Endothelial cell of umbilical vein (primary cell): ENCODE measurements around the gene BTAF1. TPM values are rescaled to one million over a fixed set of nuclear protein-coding genes. Genes with fewer than 3 reads are reported as not detected.

ENCODE experiments used
- BruUV-seq: library from RNA; stranded (reverse); fragments of 400-500 nt; replicated peaks from 2 replicates; lab custom pipeline; 2021; lab: Mats Ljungman, UMichigan
- CTCF ChIA-PET: fragments of 300-600, 350-600 bp; sonication (Branson Sonifier 250); formaldehyde crosslinking; loops from one replicate; lab custom pipeline; 2021; ENCODE audit warnings: antibody characterized with exemption, inconsistent platforms; lab: Charles Lee
- POLR2A ChIA-PET: fragments of 300-600, 350-600 bp; sonication (Branson Sonifier 250); formaldehyde crosslinking; loops from one replicate; lab custom pipeline; 2021; ENCODE audit warnings: antibody characterized with exemption, inconsistent platforms; lab: Charles Lee
- DNase-seq: peaks from one replicate; pipeline ENCODE4 v3.0.0-alpha.2; 2011; ENCODE audit warnings: low read depth, low spot score
- FAIRE-seq: peaks from 2 replicates; lab custom pipeline; 2011; peaks lifted over from hg19 to GRCh38; lab: Jason Lieb, UNC
- H2AFZ ChIP-seq: 2 replicates; pipeline ENCODE4 v1.6.0; 2012; ENCODE audit warnings: low read depth, low read length, control low read depth, inconsistent platforms
- H3K27ac ChIP-seq: 2 replicates; pipeline ENCODE4 v1.5.1; 2011; ENCODE audit warnings: low read depth, mild to moderate bottlenecking, control low read depth, low read length, moderate library complexity; ENCODE audit not compliant: insufficient read depth
- H3K27me3 ChIP-seq, 2 experiments: 2 replicates each; pipeline versions ENCODE4 v1.6.0 to v1.6.1; 2011; ENCODE audit warnings: low read length in 2 of 2, mixed read lengths in 1 of 2; ENCODE audit not compliant: control insufficient read depth in 2 of 2, insufficient read depth in 2 of 2
- H3K36me3 ChIP-seq, 2 experiments: 2 replicates in 1 of 2; 3 replicates in 1 of 2; pipeline ENCODE4 v1.5.1; 2011; ENCODE audit warnings: low read length in 2 of 2, mild to moderate bottlenecking in 1 of 2, moderate library complexity in 1 of 2; ENCODE audit not compliant: control insufficient read depth in 2 of 2, insufficient read depth in 2 of 2; ENCODE audit errors: extremely low read depth in 1 of 2
- H3K4me1 ChIP-seq: 3 replicates; pipeline ENCODE4 v1.5.1; 2011; ENCODE audit warnings: mild to moderate bottlenecking, low read length; ENCODE audit not compliant: control insufficient read depth, insufficient read depth; ENCODE audit errors: extremely low read depth
- H3K4me2 ChIP-seq: 2 replicates; pipeline ENCODE4 v1.6.1; 2011; ENCODE audit warnings: low read length, control low read depth, mixed read lengths; ENCODE audit not compliant: insufficient read depth
- H3K4me3 ChIP-seq, 3 experiments: fragments of 200-600 bp in 1 of 3; sonication (generic), shearing (Covaris generic) in 1 of 3; replicated peaks in 1 of 3; 2 replicates each; pipeline ENCODE4 v1.5.1; 2011 to 2016; ENCODE audit warnings: control low read depth in 3 of 3, low read length in 3 of 3, mild to moderate bottlenecking in 2 of 3, inconsistent platforms in 1 of 3, low read depth in 1 of 3, moderate library complexity in 1 of 3; ENCODE audit not compliant: insufficient read depth in 1 of 3
- H3K79me2 ChIP-seq: 2 replicates; pipeline ENCODE4 v1.6.0; 2012; ENCODE audit warnings: low read length, inconsistent platforms; ENCODE audit not compliant: control insufficient read depth, insufficient read depth
- H3K9ac ChIP-seq: replicated peaks from 2 replicates; pipeline ENCODE3; 2011; ENCODE audit warnings: low read length, control low read depth; ENCODE audit not compliant: insufficient read depth; ENCODE audit errors: extremely low read depth
- H3K9me1 ChIP-seq: replicated peaks from 3 replicates; pipeline ENCODE4 v1.6.0; 2011; ENCODE audit warnings: mild to moderate bottlenecking, low read length; ENCODE audit not compliant: control insufficient read depth, insufficient read depth; ENCODE audit errors: extremely low read depth
- H3K9me3 ChIP-seq: replicated peaks from 2 replicates; pipeline ENCODE4 v1.5.1; 2012; ENCODE audit warnings: low read length, inconsistent platforms; ENCODE audit not compliant: control insufficient read depth, insufficient read depth
- H4K20me1 ChIP-seq: replicated peaks from 2 replicates; pipeline ENCODE3; 2011; ENCODE audit warnings: mild to moderate bottlenecking, low read length; ENCODE audit not compliant: control insufficient read depth, insufficient read depth; ENCODE audit errors: extremely low read depth
- CTCF ChIP-seq, 2 donors: IDR thresholded peaks; 1 replicate in 1 of 2; 2 replicates in 1 of 2; pipeline ENCODE4 v1.5.1; 2011; ENCODE audit warnings: low read length in 2 of 2, mild to moderate bottlenecking in 2 of 2, moderate library complexity in 2 of 2, control low read depth in 1 of 2, inconsistent platforms in 1 of 2, low read depth in 1 of 2; ENCODE audit not compliant: insufficient read depth in 1 of 2; ENCODE audit errors: extremely low read depth in 1 of 2
- EZH2 ChIP-seq: IDR thresholded peaks from 2 replicates; pipeline ENCODE4 v1.6.1; 2012; ENCODE audit warnings: borderline replicate concordance, low read depth, mild to moderate bottlenecking, moderate library complexity, low read length, inconsistent platforms; ENCODE audit not compliant: severe bottlenecking
- FOS ChIP-seq: IDR thresholded peaks from 2 replicates; pipeline ENCODE4 v1.6.1; 2011; ENCODE audit warnings: mild to moderate bottlenecking, low read length, moderate library complexity, borderline replicate concordance; ENCODE audit not compliant: insufficient read depth
- GATA2 ChIP-seq: IDR thresholded peaks from 2 replicates; pipeline ENCODE4 v1.7.0; 2011; ENCODE audit warnings: low read depth, mild to moderate bottlenecking, moderate library complexity, mixed read lengths, low read length; ENCODE audit not compliant: insufficient read length, insufficient read depth
- JUN ChIP-seq: IDR thresholded peaks from 2 replicates; pipeline ENCODE4 v1.6.1; 2011; ENCODE audit warnings: borderline replicate concordance, low read depth; ENCODE audit not compliant: insufficient read length, insufficient read depth
- MAX ChIP-seq: IDR thresholded peaks from 2 replicates; pipeline ENCODE4 v1.6.1; 2011; ENCODE audit not compliant: insufficient read depth, insufficient read length
- MYC ChIP-seq: IDR thresholded peaks from one replicate; pipeline ENCODE4 v1.6.1; 2011; ENCODE audit warnings: mild to moderate bottlenecking, low read depth, low read length
- POLR2A ChIP-seq: IDR thresholded peaks from 2 replicates; pipeline ENCODE4 v1.6.1; 2012; ENCODE audit warnings: low read depth, mild to moderate bottlenecking, control low read depth, low read length
- POLR2AphosphoS5 ChIP-seq: IDR thresholded peaks from 2 replicates; pipeline ENCODE4 v1.6.1; 2012; ENCODE audit warnings: low read depth, mild to moderate bottlenecking, control low read depth, low read length, moderate library complexity; ENCODE audit not compliant: insufficient read depth
- dilution Hi-C: fragments of 300-500 bp; cut with MboI; formaldehyde crosslinking; loops from one replicate; pipeline ENCODE4 v1.15.0; 2019; ENCODE audit warnings: low sequenced_read_pairs; ENCODE audit not compliant: extremely low pct_ligation_motif_present
- intact Hi-C: fragments of 100-400 bp; cut with micrococcal nuclease; formaldehyde crosslinking; loops from one replicate; pipeline ENCODE4 v1.10.0; 2022
- polyA plus RNA-seq, 4 experiments: library from polyadenylated mRNA; depleted of rRNA in 3 of 4; stranded (reverse) in 3 of 4; unstranded in 1 of 4; fragments of >200 nt; gene quantifications; 2 replicates each; pipeline versions ENCODE4 v1.2.1 to v1.2.3, GENCODE V29; 2011 to 2012; ENCODE audit warnings: missing spikeins in 1 of 4
- total RNA-seq: library from RNA; stranded (reverse); gene quantifications from 2 replicates; pipeline ENCODE4 v1.2.3, GENCODE V29; 2021

The BTAF1 gene
- total and polyA plus RNA-seq, 2 donors (not counting 3 experiments of a cell fraction or from before 2014, with no cell fraction given): 9.9 to 23.1 TPM

- H3K9me3 ChIP-seq: no peaks in the 10 kb centered on the region
- no peaks in the 10 kb centered on the region for H3K79me2 ChIP-seq
- no peaks in the 10 kb centered on the region for H3K9me1 ChIP-seq
- DNase-seq (no peak), FAIRE-seq (no peak)
- peak within 1 kb of the TSS; percentile 86 for H2AFZ ChIP-seq
- no peaks in the 10 kb centered on the region for H4K20me1 ChIP-seq
- POLR2A ChIA-PET: interaction anchor here (1.6 kb wide), 1 partner anchor 15 kb away, joined by 6 read pairs; the partner anchor contains the start of gene BTAF1
- peak within 1 kb of the TSS; percentile 57 to 71 (median 63) for H3K4me3 ChIP-seq
- peaks cover 3% of the 10 kb centered on the region in 2 experiments for H3K27me3 ChIP-seq
- intact Hi-C loops: loop anchor here (2.0 kb wide), 1 partner anchor 110 kb away; the partner anchor contains the start of gene TNKS2
- dilution Hi-C loops: no loop called here
- H3K4me1 ChIP-seq: peaks cover 18% of the 10 kb centered on the region
- no TSS peak for BruUV-seq
- peak within 1 kb of the TSS; percentile 96 for H3K4me2 ChIP-seq
- CTCF ChIA-PET: interaction anchor here (0.6 to 4.1 kb wide), 11 partner anchors 15 to 611 kb away, joined by 3 to 24 read pairs (median 8); partner anchors contain the start of gene BTAF1
- no peak within 1 kb of the TSS for H3K27ac ChIP-seq
- no peaks in the 10 kb centered on the region for H3K36me3 ChIP-seq
- TF ChIP-seq EZH2 (no peak), MAX (no peak), FOS (no peak), POLR2AphosphoS5 (no peak), CTCF (IDR thresholded peaks at IDR 0.05; ENCODE audit: extremely low read depth in 1 of 2, insufficient read depth in 1 of 2, low read depth in 1 of 2, low read length in 2 of 2) (no peak), POLR2A (no peak), GATA2 (no peak), JUN (no peak), MYC (no peak)
- peak within 1 kb of the TSS; percentile 38 for H3K9ac ChIP-seq
Measured at GRCh38 chr10:91909117-91909677, 14.4 kb upstream of the BTAF1 start, which contains the start of gene FGFBP3. FGFBP3 (minus strand) TSS chr10:91909486; CDS start chr10:91908969, 517 bp downstream.
